DOHH2 (cell line): ENCODE measurements around the gene CLCN3.

Experiments
- EZH2phosphoT487 ChIP-seq: fragments of 200-600 bp; sonication (generic); IDR thresholded peaks from 2 replicates; pipeline ENCODE4 v1.6.1; 2017; ENCODE audit warnings: borderline replicate concordance, mild to moderate bottlenecking, antibody characterized with exemption, low read length, moderate library complexity, mixed read lengths
- TF ChIP-seq, protein P1 (sequence below): fragments of 200-600 bp; sonication (generic); IDR thresholded peaks from one replicate; pipeline ENCODE4 v1.5.1; 2014; ENCODE audit warnings: antibody characterized with exemption, mild to moderate bottlenecking, low read depth, low read length; ENCODE audit not compliant: poor library complexity, severe bottlenecking

DNA sequence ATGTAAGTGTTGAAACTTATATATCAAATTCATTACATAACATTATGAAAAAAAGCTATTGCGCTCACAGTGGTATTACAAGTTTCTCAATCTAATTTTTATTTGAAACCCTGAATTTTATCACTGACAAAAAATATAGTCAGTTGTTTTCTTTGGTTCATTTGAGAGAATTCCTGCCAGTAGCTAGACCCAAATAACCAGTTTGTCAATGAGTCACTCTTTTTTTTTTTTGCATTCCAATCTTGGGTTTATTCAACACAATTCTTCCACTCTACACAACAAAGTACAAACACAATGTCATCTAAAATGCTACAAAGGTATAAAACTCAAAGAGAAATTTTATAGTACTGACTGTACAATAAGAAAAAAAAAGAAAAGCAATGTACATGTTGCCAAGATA lies 124.2 kb downstream of the CLCN3 start:
- TF ChIP-seq, protein P1, sequence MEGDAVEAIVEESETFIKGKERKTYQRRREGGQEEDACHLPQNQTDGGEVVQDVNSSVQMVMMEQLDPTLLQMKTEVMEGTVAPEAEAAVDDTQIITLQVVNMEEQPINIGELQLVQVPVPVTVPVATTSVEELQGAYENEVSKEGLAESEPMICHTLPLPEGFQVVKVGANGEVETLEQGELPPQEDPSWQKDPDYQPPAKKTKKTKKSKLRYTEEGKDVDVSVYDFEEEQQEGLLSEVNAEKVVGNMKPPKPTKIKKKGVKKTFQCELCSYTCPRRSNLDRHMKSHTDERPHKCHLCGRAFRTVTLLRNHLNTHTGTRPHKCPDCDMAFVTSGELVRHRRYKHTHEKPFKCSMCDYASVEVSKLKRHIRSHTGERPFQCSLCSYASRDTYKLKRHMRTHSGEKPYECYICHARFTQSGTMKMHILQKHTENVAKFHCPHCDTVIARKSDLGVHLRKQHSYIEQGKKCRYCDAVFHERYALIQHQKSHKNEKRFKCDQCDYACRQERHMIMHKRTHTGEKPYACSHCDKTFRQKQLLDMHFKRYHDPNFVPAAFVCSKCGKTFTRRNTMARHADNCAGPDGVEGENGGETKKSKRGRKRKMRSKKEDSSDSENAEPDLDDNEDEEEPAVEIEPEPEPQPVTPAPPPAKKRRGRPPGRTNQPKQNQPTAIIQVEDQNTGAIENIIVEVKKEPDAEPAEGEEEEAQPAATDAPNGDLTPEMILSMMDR, result no peak
- no peak for TF ChIP-seq EZH2phosphoT487
